MM.1S (cell line): ENCODE results near the gene KRCC1.

Experiments
- DNase-seq: peaks from one replicate; pipeline ENCODE4 v3.0.0-alpha.2; 2015
- H2AFZ ChIP-seq: fragments of 300-600 bp; sonication (generic); 2 replicates; pipeline ENCODE4 v1.6.0; 2016; ENCODE audit warnings: antibody characterized with exemption, low read length
- H3F3A ChIP-seq: fragments of 300-600 bp; sonication (generic); 2 replicates; pipeline ENCODE4 v1.6.1; 2016; ENCODE audit warnings: mild to moderate bottlenecking, antibody characterized with exemption, low read length, moderate library complexity, mixed read lengths; ENCODE audit not compliant: insufficient read depth
- H3K27ac ChIP-seq: fragments of 300-600 bp; sonication (generic); 2 replicates; pipeline ENCODE4 v1.5.1; 2016; ENCODE audit warnings: mild to moderate bottlenecking, low read length
- H3K27me3 ChIP-seq: fragments of 300-600 bp; sonication (generic); replicated peaks from 2 replicates; pipeline ENCODE4 v1.6.0; 2016; ENCODE audit warnings: low read length; ENCODE audit not compliant: insufficient read depth
- H3K36me3 ChIP-seq: fragments of 300-600 bp; sonication (generic); replicated peaks from 2 replicates; pipeline ENCODE4 v1.6.1; 2016; ENCODE audit warnings: mild to moderate bottlenecking, low read length, mixed read lengths; ENCODE audit not compliant: insufficient read depth
- H3K4me1 ChIP-seq: fragments of 300-600 bp; sonication (generic); 2 replicates; pipeline ENCODE4 v1.6.1; 2016; ENCODE audit warnings: low read length, mixed read lengths
- H3K4me2 ChIP-seq: fragments of 300-600 bp; sonication (generic); 2 replicates; pipeline ENCODE4 v1.6.0; 2016; ENCODE audit warnings: low read depth, low read length
- H3K4me3 ChIP-seq: fragments of 300-600 bp; sonication (generic); 2 replicates; pipeline ENCODE4 v1.5.1; 2016; ENCODE audit warnings: low read length, mixed read lengths
- H3K79me2 ChIP-seq: fragments of 300-600 bp; sonication (generic); 2 replicates; pipeline ENCODE4 v1.6.1; 2016; ENCODE audit warnings: mixed run types, low read length, mixed read lengths
- H3K9ac ChIP-seq: fragments of 300-600 bp; sonication (generic); 2 replicates; pipeline ENCODE4 v1.6.1; 2016; ENCODE audit warnings: low read length, mixed read lengths
- H3K9me2 ChIP-seq: fragments of 300-600 bp; sonication (generic); replicated peaks from 2 replicates; pipeline ENCODE4 v1.6.1; 2016; ENCODE audit warnings: mild to moderate bottlenecking, low read length, mixed read lengths; ENCODE audit not compliant: insufficient read depth
- H3K9me3 ChIP-seq: fragments of 300-600 bp; sonication (generic); replicated peaks from 2 replicates; pipeline ENCODE4 v1.6.1; 2016; ENCODE audit warnings: mild to moderate bottlenecking, low read length, mixed read lengths; ENCODE audit not compliant: insufficient read depth
- H4K20me1 ChIP-seq: fragments of 300-600 bp; sonication (generic); 2 replicates; pipeline ENCODE4 v1.6.1; 2016; ENCODE audit warnings: mild to moderate bottlenecking, low read length, moderate library complexity, mixed read lengths; ENCODE audit not compliant: insufficient read depth
- CTCF ChIP-seq: fragments of 300-600 bp; sonication (generic); IDR thresholded peaks from 2 replicates; pipeline ENCODE4 v1.5.1; 2016; ENCODE audit warnings: antibody characterized with exemption, low read length, mixed read lengths
- EZH2 ChIP-seq: fragments of 300-600 bp; sonication (generic); optimal IDR thresholded peaks from 2 replicates; pipeline ENCODE3; 2017; ENCODE audit warnings: low read depth, mild to moderate bottlenecking, antibody characterized with exemption, low read length, mixed read lengths
- EZH2phosphoT487 ChIP-seq: fragments of 300-600 bp; sonication (generic); IDR thresholded peaks from 2 replicates; pipeline ENCODE4 v1.6.1; 2018; ENCODE audit warnings: antibody characterized with exemption, low read length

The KRCC1 gene

DNA sequence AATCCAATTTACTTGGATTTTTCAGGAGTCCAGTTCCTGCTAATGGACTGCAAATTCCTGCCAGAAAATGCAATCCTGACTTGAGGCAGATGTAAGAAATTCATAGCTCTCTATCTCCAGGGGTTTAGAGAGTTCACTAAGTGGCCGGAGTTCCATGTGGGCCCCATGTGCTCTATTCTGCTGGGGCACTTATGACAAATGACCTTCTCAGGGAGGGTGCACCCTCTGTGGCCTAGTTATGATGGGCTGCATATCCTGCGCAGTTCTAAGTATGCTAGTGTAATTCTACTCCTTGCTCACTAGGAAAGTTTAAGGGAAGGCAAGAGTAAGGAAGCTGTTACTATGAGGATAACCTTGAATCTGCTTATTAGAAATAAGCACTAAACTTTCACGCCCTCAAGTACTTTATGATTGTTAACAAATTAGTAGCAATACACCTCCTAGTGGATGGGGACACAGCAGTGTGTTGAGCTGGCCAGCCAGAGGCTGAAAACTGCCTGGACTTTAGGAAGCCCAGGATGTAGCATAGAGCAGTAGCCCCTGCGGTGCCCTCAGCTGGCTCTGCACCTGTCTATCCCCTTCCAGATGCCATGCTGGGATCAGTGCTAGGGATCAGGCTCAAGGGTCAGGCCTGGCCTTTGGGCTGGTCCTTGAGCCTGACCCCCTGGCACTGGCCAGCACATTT is 26.5 kb upstream of the KRCC1 start:
- H3K27me3 ChIP-seq: no peaks in the 10 kb centered on the region
- no peak overlapping the region for H3K27ac ChIP-seq
- H3K9ac ChIP-seq: no peak overlapping the region
- no peak overlapping the region for H2AFZ ChIP-seq
- H3K9me3 ChIP-seq: no peaks in the 10 kb centered on the region
- no peaks in the 10 kb centered on the region for H3K79me2 ChIP-seq
- DNase-seq: no peak
- TF ChIP-seq CTCF: no peak
- TF ChIP-seq EZH2: no peak
- no peak for TF ChIP-seq EZH2phosphoT487
- H3K4me2 ChIP-seq: no peak overlapping the region
- no peaks in the 10 kb centered on the region for H4K20me1 ChIP-seq
- H3K4me3 ChIP-seq: no peak overlapping the region
- no peaks in the 10 kb centered on the region for H3K36me3 ChIP-seq
- no peaks in the 10 kb centered on the region for H3F3A ChIP-seq
- no peaks in the 10 kb centered on the region for H3K9me2 ChIP-seq
- no peaks in the 10 kb centered on the region for H3K4me1 ChIP-seq

DNA sequence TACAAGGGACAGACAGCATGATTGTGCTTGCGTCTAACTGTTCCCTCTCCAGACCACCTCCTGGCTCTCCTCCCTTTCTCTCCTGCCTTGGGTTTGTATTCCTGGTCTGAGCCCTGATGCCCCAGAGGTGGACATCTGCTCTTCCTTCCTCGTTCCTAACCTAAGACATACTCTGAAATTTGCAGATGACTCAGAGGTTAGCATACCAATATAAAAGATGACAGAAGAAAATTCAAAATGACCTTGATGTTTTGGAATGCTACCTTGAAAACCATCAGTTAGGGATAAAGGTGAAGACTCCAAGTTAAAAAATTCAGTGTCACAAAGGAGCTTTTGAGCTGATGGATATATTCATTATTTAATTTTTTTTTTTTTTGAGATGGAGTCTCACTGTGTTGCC is 25.0 kb upstream of the KRCC1 start:
- Histone ChIP-seq H3K27me3 (no peaks in the 10 kb centered on the region), H4K20me1 (no peaks in the 10 kb centered on the region), H3K4me2 (no peak overlapping the region), H3K79me2 (no peaks in the 10 kb centered on the region), H3K9me2 (no peaks in the 10 kb centered on the region), H3K4me1 (no peaks in the 10 kb centered on the region), H2AFZ (no peak overlapping the region), H3K9ac (no peak overlapping the region), H3K36me3 (no peaks in the 10 kb centered on the region), H3F3A (no peaks in the 10 kb centered on the region), H3K4me3 (no peak overlapping the region), H3K9me3 (no peaks in the 10 kb centered on the region), H3K27ac (no peak overlapping the region)
- TF ChIP-seq EZH2 (no peak), CTCF (no peak), EZH2phosphoT487 (no peak)
- no peak for DNase-seq

DNA sequence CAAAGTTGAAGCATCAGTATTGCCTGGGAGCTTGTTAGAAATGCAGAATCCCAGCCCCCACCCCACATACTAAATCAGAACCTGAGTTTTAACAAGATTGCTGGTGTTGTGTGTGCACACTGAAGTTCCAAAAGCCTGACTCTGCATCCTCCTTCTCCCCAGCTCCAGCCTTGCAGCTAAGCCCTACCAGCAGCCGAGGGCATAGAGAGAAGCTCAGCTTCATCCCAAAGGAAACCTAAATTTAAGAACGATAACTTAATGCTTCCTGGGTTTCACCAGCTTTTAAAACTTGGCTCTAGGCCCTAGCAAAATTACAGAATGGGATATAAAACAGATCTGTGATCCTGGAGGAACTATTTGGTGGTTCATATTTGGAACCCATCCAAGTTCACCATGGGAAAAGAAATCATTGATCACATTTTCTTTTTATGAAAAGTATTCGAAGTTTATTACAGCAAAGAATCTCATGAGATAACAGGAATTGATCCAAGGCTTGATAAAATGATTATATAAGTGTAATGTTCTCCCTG is 23.1 kb upstream of the KRCC1 start:
- Histone ChIP-seq H2AFZ (0 out of 2 replicates have a peak overlapping the region, but pooled peaks have one; percentile 29), H3K9me2 (no peaks in the 10 kb centered on the region), H3K27me3 (no peaks in the 10 kb centered on the region), H3K79me2 (no peaks in the 10 kb centered on the region), H3K4me2 (no peak overlapping the region), H3K36me3 (no peaks in the 10 kb centered on the region), H3K9ac (no peak overlapping the region), H3K27ac (no peak overlapping the region), H3F3A (no peaks in the 10 kb centered on the region), H3K4me1 (no peaks in the 10 kb centered on the region), H3K4me3 (no peak overlapping the region), H3K9me3 (no peaks in the 10 kb centered on the region), H4K20me1 (no peaks in the 10 kb centered on the region)
- DNase-seq: no peak
- no peak for TF ChIP-seq CTCF
- TF ChIP-seq EZH2phosphoT487: no peak
- TF ChIP-seq EZH2: no peak
